AG09309 (cell line): Measurements from ENCODE around the gene SESTD1.

Source experiments
- DNase-seq: peaks from one replicate; pipeline ENCODE4 v3.0.0-alpha.2; 2010; ENCODE audit warnings: low read depth
- H3K4me3 ChIP-seq: 2 replicates; pipeline ENCODE4 v1.5.1; 2011; ENCODE audit warnings: mild to moderate bottlenecking, low read depth, low read length, moderate library complexity; ENCODE audit not compliant: control insufficient read depth
- CTCF ChIP-seq: IDR thresholded peaks from 2 replicates; pipeline ENCODE4 v1.5.1; 2011; ENCODE audit warnings: mild to moderate bottlenecking, low read depth, low read length, inconsistent platforms; ENCODE audit not compliant: insufficient read depth, control insufficient read depth; ENCODE audit errors: missing control alignments

The SESTD1 gene

GRCh38 chr2:179261151-179261825, 3.3 kb downstream of the SESTD1 start:
- DNase-seq, result no peak
- no peak overlapping the region for H3K4me3 ChIP-seq
- TF ChIP-seq CTCF, result no peak

GRCh38 chr2:179260224-179260623, 4.4 kb downstream of the SESTD1 start:
- no peak for TF ChIP-seq CTCF
- DNase-seq, result no peak
- H3K4me3 ChIP-seq, result no peak overlapping the region

GRCh38 chr2:179255129-179255528, 9.5 kb downstream of the SESTD1 start:
- TF ChIP-seq CTCF, result no peak
- no peak for DNase-seq
- no peak overlapping the region for H3K4me3 ChIP-seq

- H3K4me3 ChIP-seq, result no peak overlapping the region
- no peak for TF ChIP-seq CTCF
- no peak for DNase-seq
Measured at GRCh38 chr2:179253226-179253625, 11.4 kb downstream of the SESTD1 start.

- TF ChIP-seq CTCF, result no peak
- no peak for DNase-seq
- H3K4me3 ChIP-seq, result no peak overlapping the region
Measured at GRCh38 chr2:179252423-179252822, 12.2 kb downstream of the SESTD1 start.

- H3K4me3 ChIP-seq, result no peak overlapping the region
- DNase-seq, result no peak
Measured at GRCh38 chr2:179251870-179252269, 12.8 kb downstream of the SESTD1 start.

More at GRCh38 chr2:179251870-179252269, 12.8 kb downstream of the SESTD1 start:
- TF ChIP-seq CTCF, result no peak
